Epidermal melanocyte (primary cell): ENCODE data around the gene TGM6.
"Not testable (repeated sequence)": the region's sequence is repeated elsewhere in the genome, so short reads cannot be mapped to it uniquely, and the experiment has no call there.

Experiments used
- DNase-seq: peaks from one replicate; pipeline ENCODE4 v3.0.0; 2011; ENCODE audit warnings: low spot score; ENCODE audit not compliant: insufficient read length

Gene TGM6

DNA sequence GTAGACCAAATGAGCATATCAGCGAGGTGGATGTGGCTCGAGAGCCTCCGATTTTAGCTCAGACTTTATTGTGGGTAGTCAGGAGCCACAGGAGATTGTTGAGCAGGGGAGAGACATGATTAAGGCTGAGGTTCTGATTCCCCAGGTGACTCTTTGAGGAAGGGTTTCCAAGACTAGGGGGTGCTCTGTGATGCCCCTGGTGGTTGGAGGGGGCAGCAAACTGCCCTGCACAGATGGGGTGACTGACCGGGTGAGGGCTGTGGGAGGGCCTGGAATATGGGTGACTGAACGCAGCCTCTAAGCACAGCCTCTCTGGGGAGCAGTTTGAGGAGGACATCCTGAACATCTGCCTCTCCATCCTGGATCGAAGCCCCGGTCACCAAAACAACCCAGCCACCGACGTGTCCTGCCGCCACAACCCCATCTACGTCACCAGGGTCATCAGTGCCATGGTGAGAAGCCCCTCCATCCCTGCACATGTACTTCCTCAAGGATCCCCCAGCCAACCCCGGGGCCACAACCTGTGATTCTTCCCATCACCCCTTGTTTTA lies 17.0 kb downstream of the TGM6 start:
- DNase-seq = no peak

DNA sequence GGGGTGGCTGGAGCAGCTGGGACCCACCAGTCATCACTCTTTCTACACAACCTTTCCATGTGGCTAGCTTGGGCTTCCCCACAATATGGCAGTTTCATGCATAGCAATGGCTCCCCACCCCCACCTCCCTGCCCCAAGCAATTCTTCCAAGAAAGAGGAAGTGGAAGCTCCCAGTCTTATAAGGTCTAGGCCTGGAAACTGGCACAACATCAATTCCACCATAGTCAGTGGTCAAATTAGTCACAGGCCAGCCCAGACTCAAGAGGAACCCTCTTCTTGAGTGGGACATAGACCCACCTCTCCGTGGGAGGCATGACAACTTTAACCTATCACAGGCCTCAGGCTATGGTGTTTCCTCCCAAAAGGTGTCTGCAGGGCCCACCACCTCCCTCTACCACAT lies 17.7 kb downstream of the TGM6 start:
- no peak for DNase-seq

DNA sequence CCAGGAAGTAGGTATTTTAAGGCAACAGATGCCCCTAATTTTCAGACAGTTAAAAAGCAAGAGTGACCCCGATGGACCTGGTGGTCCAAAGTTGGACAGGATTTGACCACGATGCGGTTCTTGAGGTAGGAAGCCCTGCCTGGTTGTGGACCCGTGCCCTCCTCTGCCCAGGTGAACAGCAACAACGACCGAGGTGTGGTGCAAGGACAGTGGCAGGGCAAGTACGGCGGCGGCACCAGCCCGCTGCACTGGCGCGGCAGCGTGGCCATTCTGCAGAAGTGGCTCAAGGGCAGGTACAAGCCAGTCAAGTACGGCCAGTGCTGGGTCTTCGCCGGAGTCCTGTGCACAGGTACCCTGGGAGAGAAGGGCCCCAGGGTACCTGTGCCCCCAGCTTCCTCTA lies 18.7 kb downstream of the TGM6 start:
- DNase-seq = no peak

DNA sequence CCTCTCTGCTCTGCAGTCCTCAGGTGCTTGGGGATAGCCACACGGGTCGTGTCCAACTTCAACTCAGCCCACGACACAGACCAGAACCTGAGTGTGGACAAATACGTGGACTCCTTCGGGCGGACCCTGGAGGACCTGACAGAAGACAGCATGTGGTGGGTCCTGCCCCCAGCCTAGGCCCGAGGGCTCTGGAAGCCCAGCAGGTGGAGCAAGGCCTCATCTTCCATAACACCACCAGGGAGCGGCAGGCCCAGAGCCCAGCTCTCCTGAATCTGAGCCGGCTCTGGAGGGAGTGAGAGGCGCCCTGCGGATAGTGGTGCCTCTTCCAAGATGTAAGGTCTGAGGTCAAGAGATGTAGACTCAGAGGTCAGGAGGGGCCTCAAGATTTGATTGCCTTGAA lies 19.6 kb downstream of the TGM6 start:
- no peak for DNase-seq

DNA sequence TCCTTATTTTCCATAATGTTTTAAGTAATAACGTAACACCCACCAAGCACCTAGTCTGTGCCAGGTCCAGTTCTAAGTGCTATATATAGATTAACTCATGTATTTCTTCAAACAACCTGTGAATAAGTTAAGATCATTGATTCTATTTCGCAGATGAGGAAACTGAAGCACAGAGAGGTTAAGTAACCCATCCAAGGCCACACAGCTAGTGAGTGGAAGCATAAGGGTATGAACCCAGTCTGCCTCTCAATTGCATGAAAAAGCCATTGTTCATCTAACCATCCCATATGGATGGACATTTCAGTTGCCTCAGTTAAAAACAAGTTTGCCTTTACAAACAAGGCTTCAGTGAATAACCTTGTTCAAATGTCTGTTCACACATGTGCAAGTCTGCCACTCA lies 20.8 kb downstream of the TGM6 start:
- no peak for DNase-seq

DNA sequence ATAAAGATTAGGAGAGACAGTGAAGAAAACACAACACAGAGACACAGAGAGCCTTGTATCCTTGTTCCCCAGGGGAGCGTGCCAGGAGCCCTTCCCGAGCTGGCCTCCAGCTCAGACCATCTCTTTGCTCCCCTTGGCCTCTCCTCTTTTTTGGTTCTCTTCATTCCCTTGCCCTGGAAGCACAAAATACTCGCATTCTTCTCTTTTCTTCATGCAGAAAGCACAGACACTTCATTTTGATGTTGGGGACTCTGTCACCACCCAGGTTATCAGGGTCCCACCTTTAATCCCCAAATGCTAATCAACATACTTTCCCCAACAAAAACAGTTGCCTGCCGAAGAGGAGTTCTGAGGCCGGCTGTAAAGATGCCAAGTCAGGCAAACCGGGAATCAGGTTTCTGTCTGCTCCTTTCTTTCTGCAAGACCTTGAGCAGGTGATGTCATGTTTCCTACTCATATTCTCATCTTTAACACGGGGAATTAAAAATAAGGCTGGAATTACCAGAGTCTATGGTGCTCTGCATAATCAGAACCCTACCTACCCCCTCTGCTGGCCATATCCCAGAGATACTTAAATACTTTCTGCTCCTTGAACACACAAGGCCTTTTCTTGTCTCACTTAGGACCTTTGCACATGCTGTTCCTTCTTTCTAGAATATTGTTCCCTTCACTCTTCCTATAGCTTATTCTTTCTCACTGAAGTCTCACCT lies 21.7 kb downstream of the TGM6 start:
- DNase-seq = peak; percentile 36

DNA sequence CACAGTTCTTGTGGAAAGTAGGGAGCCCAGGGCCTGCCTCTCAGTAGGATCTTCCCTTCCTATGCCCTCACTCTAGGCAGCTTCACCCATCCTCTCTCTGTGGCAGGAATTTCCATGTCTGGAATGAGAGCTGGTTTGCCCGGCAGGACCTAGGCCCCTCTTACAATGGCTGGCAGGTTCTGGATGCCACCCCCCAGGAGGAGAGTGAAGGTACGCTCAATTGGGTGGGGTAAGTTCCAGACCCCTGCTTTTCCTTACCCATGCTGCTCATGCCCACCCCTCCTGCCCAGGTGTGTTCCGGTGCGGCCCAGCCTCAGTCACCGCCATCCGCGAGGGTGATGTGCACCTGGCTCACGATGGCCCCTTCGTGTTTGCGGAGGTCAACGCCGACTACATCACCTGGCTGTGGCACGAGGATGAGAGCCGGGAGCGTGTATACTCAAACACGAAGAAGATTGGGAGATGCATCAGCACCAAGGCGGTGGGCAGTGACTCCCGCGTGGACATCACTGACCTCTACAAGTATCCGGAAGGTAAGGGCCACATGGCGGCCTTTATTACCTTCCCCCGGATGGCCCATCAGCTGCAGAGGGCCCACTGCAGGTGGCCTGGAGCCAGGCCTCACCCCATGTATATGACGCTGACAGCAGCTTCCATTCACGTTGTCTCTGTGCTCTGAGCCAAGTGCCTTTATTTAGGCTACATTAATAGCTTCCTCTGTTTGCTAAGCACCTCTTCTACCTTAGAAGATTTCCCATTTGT lies 22.8 kb downstream of the TGM6 start:
- no peak for DNase-seq

DNA sequence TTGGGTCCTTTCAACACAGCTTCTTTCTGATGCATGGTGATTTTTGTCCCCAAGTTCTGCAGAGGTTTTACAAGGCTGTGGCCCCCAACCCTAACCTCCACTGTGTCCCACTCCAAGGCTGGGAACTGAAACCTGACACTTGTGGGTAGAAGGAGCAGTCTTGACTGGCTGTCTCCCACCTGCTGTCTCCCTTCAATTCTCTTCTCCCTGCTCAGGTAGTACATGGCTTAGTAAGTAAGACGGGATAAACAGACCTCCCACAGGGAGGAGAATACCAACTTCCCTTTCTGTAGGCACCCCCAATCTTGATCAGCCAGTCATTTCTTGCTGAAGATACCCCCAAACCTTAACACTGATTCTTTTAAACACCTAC lies 25.0 kb downstream of the TGM6 start:
- no peak for DNase-seq

DNA sequence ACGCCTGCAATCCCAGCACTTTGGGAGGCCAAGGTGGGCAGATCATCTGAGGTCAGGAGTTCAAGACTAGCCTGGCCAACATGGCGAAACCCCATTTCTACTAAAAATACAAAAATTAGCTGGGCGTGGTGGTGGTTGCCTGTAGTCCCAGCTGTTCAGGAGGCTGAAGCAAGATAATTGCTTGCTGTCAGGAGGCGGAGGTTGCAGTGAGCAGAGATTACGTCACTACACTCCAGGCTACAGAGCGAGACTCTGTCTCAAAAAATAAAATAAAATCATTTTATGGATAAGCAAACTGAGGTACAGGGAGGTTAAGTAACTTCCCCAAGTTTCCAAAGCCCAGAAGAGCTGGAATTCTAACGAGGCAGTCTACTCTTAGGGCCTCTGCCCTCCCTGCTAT lies 26.7 kb downstream of the TGM6 start:
- not testable (repeated sequence) for DNase-seq

DNA sequence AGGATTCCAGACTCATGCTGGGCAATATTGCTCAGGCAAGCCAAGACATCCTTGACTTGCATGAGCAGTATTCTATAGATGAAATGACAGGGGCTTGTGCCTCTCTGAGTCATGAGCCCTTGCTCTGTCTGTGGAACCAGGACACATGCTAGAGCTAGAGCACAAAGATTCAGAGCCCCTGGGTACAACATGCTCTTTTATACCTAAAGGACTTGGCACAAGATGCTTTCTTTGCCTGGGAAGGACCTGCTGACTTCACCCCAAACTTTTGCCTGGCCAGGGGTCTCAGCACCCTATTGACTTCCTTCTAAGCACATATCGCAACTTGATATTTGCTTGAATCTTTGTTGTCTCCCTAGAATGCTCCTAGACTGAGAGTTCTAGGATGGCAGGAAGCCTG lies 27.4 kb downstream of the TGM6 start:
- no peak for DNase-seq

DNA sequence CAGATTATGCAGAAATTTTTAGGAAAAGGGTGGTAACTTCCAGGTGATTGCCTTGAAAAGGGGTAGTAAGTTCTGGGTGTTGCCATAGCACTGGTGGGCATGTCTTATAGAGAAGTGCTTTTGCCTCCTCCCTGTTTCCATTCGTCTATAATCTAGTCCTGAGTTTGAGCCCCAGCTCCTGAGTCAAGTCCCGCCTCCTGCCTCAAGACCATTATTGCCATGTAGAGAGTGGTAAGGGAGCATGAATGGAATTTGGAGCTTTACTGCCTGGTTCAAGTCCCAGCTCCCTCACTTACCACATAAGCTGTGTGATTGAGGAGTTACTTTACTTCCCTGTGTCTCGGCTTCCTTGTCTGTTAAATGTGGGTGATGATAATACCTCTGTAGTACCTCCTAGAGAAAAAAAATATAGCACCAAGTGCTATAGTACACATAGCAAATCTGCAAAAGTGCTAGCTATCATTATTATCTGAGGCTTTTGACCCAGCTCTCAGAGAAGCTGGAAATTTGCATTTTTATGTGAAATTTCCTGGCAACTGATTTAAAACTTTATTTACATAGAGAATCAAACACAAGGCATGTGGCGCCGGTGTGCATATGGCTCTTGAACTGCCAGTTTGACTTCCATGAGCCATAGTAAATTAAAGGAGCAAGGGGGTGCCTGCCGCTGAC lies 36.0 kb downstream of the TGM6 start:
- DNase-seq = no peak

DNA sequence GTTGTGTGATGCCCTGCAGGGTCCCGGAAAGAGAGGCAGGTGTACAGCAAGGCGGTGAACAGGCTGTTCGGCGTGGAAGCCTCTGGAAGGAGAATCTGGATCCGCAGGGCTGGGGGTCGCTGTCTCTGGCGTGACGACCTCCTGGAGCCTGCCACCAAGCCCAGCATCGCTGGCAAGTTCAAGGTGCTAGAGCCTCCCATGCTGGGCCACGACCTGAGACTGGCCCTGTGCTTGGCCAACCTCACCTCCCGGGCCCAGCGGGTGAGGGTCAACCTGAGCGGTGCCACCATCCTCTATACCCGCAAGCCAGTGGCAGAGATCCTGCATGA lies 36.5 kb downstream of the TGM6 start:
- no peak for DNase-seq

DNA sequence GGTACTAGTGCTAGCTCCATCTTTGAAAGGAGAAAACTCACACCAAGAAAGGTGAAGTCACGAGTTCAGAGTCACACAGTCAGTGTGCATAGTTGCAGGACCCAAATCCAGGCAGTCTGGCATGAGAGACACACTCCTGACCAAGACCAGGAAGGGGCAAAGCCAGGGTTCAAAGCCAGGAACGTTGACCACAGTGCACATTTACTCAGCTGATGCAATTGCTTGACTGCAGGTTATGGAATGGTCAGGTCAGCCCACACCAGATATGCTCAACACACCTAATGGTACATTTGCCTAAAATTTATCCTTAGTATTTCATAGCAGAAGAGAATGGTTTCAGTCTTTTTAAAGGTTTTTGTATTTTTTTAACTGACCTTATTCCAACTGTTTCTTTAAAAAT lies 37.7 kb downstream of the TGM6 start:
- no peak for DNase-seq

DNA sequence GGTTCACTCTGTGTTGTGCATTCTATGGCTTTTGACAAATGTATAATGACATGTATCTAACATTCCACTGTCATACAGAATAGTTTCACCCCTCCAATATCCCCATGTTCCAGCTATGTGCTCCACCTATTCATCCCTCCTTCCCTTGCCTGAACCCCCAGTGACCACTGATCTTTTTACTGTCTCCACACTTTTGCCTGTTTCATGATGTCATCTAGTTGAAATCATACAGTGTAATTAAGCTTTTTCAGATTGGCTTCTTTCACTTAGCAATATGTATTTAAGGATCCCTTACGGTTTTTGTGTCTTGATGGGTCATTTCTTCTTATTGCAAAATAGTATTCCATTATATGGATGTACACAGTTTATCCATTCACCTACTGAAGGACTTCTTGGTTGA lies 39.8 kb downstream of the TGM6 start:
- DNase-seq = no peak

DNA sequence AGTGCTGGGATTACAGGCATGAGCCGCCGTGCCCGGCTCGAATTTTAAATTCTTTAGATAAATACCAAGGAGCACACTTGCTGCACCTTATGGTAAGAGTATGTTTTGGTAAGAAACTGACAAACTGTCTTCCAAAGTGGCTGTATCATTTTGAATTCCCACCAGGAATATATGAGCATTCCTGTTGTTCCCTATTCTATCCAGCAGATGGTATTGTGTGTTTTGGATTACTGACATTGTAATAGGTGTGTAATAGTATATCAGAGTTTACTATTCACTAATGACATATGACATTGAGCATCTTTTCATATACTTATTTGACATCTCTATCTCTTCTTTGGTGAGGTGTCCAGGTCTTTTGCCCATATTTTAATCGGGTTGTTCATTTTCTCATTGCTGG lies 40.5 kb downstream of the TGM6 start:
- no peak for DNase-seq

DNA sequence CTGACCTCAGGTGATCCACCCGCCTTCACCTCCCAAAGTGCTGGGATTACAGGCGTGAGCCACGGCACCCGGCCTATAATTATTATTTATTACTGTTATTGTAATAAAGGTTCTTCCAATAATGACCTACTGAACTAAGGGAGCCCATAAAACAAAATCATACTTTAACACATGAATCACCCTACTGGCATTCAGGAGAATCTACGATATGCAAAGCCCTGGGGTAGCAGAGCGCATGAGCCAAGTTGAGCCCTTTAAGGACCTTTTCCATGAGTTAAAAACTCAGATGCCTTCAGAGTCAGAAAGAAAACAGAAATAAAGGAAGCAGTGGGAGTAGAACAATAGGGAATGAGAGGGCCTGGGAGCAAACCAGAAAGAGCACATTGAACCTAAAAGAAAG lies 48.4 kb downstream of the TGM6 start:
- no peak for DNase-seq

DNA sequence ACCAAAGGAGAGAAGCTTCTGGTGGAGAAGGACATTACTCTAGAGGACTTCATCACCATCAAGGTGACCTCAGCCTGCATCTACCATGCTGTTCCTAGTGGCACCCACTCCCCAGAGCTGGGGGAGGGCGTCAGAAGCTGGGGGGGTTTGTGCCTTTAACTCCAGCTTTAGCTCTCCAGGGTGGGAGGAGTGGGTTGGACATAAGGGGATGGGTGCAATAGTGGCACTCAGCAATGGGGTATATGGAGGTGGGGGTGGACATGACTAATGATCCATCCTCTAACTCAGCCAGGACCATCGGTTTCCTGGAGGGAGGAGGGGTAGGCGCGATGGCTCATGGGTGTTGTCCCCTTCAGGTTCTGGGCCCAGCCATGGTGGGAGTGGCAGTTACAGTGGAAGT lies 49.8 kb downstream of the TGM6 start:
- no peak for DNase-seq

DNA sequence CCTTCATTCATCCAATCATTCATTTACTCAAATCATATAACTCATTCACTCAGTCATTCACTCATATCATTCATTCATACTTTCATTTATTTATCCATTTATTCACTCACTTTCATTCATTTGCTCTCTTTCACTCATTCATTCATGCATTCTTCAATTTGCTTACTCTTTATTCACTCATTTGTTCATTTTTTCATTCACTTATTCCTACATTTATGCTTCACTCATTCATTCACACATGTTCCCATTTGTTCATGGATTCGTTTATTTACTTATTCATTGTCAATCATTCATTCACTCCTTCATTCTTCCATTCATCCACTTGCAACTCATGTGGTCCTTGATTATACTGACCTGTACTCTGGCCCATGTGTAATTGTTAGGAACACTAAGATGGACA lies 50.5 kb downstream of the TGM6 start:
- DNase-seq = no peak

DNA sequence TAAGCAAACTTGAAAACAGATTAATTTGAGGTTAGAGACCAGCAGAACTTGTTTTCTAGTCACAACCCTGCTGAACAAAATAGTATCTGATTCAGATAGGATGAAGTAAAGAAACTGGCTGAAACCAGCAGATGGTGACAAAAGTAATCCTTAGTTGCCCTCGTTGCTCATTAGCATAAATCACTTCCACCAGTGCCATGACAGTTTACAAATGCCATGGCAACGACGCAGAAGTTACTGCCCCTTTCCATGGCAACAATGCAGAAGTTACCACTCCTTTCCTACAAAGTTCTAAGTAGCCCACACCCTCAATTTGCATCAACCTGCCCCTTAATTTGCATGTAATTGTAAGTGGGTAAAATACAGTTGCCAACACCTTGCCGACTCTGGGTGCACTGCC lies 66.1 kb downstream of the TGM6 start:
- DNase-seq = no peak

DNA sequence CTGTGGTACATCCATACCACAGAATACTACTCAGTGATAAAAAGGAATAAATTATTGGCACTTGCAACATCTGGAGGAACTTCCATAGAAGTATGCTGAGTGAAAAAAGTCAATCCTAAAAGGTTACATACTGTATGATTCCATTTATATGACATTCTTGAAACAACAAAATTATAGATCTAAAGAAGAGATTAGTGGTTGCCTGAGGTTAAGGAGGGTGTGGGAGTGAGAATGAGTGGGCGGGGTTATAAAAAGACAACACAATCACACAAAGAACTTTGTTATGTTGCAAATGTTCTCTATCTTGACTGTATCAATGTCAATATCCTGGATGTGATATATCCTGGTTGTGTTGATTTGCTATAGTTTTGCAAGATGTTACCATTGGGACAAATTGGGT lies 68.7 kb downstream of the TGM6 start:
- no peak for DNase-seq

DNA sequence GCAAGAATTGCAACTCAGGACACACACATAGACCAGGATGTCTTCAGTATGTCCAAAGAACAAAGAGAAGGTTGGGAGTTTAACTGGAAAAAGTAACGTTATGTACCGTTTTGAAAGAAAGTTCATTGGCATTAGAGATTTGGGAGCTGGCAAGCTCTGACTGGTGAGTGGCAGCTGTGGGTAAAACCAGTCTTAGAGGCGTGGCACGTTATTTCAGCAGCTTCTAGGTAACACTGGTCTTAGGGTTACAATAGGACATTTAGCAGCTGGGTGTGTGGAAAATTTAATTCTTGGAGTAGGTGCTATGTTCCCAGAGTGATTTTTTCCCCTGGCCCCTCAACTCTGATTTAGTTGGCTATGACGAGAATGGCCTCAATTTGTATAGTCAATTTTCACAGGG lies 70.7 kb downstream of the TGM6 start:
- no peak for DNase-seq

DNA sequence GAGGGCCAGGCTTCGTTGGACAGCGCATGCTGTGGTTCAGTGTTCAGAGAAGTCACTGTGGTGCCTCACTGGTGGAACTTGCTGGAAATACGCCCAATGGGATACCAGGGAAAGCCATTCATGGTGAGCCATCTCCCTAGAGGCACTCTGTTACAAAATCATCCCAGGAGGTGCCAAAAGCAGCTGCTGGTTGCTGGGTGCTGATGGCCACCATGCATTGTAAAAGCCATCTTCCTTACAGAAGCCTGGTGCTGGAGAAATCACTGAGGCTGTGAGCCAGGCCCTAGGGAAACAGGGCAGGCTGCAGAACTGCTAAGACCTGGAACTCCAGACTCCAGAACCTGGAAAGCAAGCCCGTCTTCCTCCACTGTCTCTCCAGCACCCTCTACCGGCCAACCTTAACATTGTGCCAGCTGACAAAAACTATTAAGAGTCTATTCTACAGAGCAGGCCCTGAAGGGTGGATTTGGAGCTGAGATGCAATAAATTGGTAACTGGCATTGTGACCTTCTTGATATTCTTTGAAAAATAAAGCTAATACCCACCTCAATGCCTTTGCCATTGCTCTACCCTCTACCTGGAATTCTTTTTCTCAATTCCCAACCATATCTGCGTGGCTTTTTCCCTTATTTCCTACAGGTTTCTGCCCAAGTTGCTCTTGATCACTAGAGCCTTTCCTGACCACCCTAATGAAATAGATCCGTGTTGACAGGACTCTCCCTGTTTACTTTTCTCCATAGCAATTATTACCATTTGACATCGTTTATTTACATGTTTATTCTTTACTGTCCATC lies 71.4 kb downstream of the TGM6 start:
- DNase-seq = peak; percentile 77
